Neural progenitor cell (in vitro differentiated cells): ENCODE measurements around the gene PLA2G6. TPM values are rescaled to one million over a fixed set of nuclear protein-coding genes. Genes with fewer than 3 reads are reported as not detected.
A peak's percentile ranks its signal among the peaks of the same experiment; 100 is the strongest.

Experiments used
- DNase-seq: peaks from one replicate; pipeline ENCODE4 v3.0.0-alpha.2; 2016; ENCODE audit warnings: low spot score
- H2AFZ ChIP-seq: fragments of 200-600 bp; sonication (generic); replicated peaks from 2 replicates; pipeline ENCODE4 v1.6.1; 2016; ENCODE audit warnings: antibody characterized with exemption
- H3F3A ChIP-seq: fragments of 200-600 bp; sonication (generic); 2 replicates; pipeline ENCODE4 v1.6.1; 2016; ENCODE audit warnings: antibody characterized with exemption, low read depth
- H3K27ac ChIP-seq: fragments of 200-600 bp; sonication (generic); 2 replicates; pipeline ENCODE4 v1.5.1; 2016; ENCODE audit warnings: mild to moderate bottlenecking
- H3K27me3 ChIP-seq: fragments of 200-600 bp; sonication (generic); 2 replicates; pipeline ENCODE4 v1.6.1; 2016; ENCODE audit warnings: mild to moderate bottlenecking, moderate library complexity
- H3K36me3 ChIP-seq: fragments of 200-600 bp; sonication (generic); 2 replicates; pipeline ENCODE4 v1.5.1; 2016
- H3K4me1 ChIP-seq: fragments of 200-600 bp; sonication (generic); 2 replicates; pipeline ENCODE4 v1.6.1; 2016; ENCODE audit warnings: mixed run types
- H3K4me2 ChIP-seq: fragments of 200-600 bp; sonication (generic); 2 replicates; pipeline ENCODE4 v1.6.1; 2016
- H3K4me3 ChIP-seq: fragments of 200-600 bp; sonication (generic); 2 replicates; pipeline ENCODE4 v1.5.1; 2016
- H3K79me2 ChIP-seq: fragments of 200-600 bp; sonication (generic); 2 replicates; pipeline ENCODE4 v1.6.1; 2016; ENCODE audit warnings: low read depth
- H3K9ac ChIP-seq: fragments of 200-600 bp; sonication (generic); 2 replicates; pipeline ENCODE4 v1.6.1; 2016
- H3K9me3 ChIP-seq: fragments of 200-600 bp; sonication (generic); 2 replicates; pipeline ENCODE4 v1.5.1; 2016; ENCODE audit warnings: low read depth
- H4K20me1 ChIP-seq: fragments of 200-600 bp; sonication (generic); 2 replicates; pipeline ENCODE4 v1.6.1; 2016; ENCODE audit warnings: low read depth
- H3K27ac Mint-ChIP-seq: 3 replicates; pipeline ENCODE4 v1.8.0; 2021; ENCODE audit warnings: mixed read lengths
- H3K27me3 Mint-ChIP-seq: 2 replicates; pipeline ENCODE4 v1.8.0; 2022; ENCODE audit warnings: low read depth, mild to moderate bottlenecking, inconsistent platforms, moderate library complexity, mixed read lengths; ENCODE audit not compliant: insufficient read depth
- H3K36me3 Mint-ChIP-seq: 3 replicates; pipeline ENCODE4 v1.8.0; 2021; ENCODE audit warnings: mixed read lengths
- H3K4me1 Mint-ChIP-seq: 3 replicates; pipeline ENCODE4 v1.8.0; 2021; ENCODE audit warnings: mixed read lengths
- H3K4me3 Mint-ChIP-seq: 3 replicates; pipeline ENCODE4 v1.8.0; 2021; ENCODE audit warnings: mild to moderate bottlenecking, moderate library complexity, mixed read lengths
- H3K9me3 Mint-ChIP-seq: 3 replicates; pipeline ENCODE4 v1.8.0; 2020; ENCODE audit warnings: mixed read lengths
- CTCF ChIP-seq: fragments of 200-600 bp; sonication (generic); IDR thresholded peaks from 2 replicates; pipeline ENCODE4 v1.5.1; 2017; ENCODE audit warnings: antibody characterized with exemption, mild to moderate bottlenecking
- EZH2 ChIP-seq: fragments of 200-600 bp; sonication (generic); IDR thresholded peaks from 2 replicates; pipeline ENCODE4 v1.6.1; 2017; ENCODE audit warnings: antibody characterized with exemption, mild to moderate bottlenecking, moderate library complexity
- EZH2phosphoT487 ChIP-seq: fragments of 200-600 bp; sonication (generic); IDR thresholded peaks from 2 replicates; pipeline ENCODE4 v1.6.1; 2017; ENCODE audit warnings: antibody characterized with exemption
- total RNA-seq: library from RNA; depleted of rRNA; stranded (reverse); fragments of >200 nt; gene quantifications from 2 replicates; pipeline ENCODE4 v1.2.3, GENCODE V29; 2015; ENCODE audit warnings: low replicate concordance

The PLA2G6 gene
- total RNA-seq, 1 donor from 2014 or later, result 20.1 TPM

DNA sequence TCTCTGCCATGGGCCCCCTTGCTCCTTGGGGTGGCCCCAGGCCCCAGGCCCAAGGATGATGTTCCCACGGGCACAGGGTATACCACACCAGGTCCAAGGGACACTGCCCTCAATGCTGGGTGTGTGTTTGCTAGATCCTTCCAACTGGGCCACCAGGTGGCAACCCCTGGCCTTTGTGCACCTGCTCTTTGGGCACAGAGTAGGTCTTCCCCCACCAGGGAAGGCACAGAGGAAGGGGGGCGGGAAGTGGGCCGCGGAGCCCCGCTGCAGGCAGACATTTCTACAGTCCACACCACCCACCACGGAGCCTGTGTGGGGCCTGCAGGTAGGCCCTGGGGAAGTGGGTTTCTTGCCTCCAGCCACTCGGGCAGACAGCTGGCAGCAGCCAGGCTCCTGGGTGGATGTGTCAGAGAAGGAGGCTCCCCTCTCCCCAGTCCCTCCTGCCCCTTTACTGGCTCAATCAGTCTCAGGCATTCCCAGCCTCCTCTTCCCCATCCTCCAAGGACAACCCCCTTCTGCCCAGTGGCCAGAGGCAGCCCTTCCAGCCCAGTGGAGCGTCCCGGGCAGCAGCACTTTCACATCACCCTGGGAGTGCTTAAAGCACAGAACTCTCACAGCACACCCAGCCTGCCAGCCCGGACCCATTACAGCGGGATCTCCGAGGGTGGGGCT, 41.8 kb upstream of the PLA2G6 start:
- no peak overlapping the region for H3K27ac Mint-ChIP-seq
- Histone ChIP-seq H3K9me3 (no peaks in the 10 kb centered on the region), H3F3A (no peaks in the 10 kb centered on the region), H3K79me2 (no peaks in the 10 kb centered on the region), H3K27ac (no peak overlapping the region), H3K27me3 (no peaks in the 10 kb centered on the region), H3K4me3 (no peak overlapping the region), H3K4me2 (no peak overlapping the region), H3K9ac (no peak overlapping the region), H3K36me3 (no peaks in the 10 kb centered on the region), H3K4me1 (peaks cover 7% of the 10 kb centered on the region), H4K20me1 (no peaks in the 10 kb centered on the region), H2AFZ (no peak overlapping the region)
- DNase-seq, result no peak
- TF ChIP-seq EZH2phosphoT487 (no peak), EZH2 (no peak), CTCF (no peak)
- H3K36me3 Mint-ChIP-seq, result peaks cover 6% of the 10 kb centered on the region
- no peak overlapping the region for H3K4me3 Mint-ChIP-seq
- peaks cover 8% of the 10 kb centered on the region for H3K4me1 Mint-ChIP-seq
- peaks cover 9% of the 10 kb centered on the region for H3K27me3 Mint-ChIP-seq
- H3K9me3 Mint-ChIP-seq, result no peaks in the 10 kb centered on the region

- H2AFZ ChIP-seq, result no peak overlapping the region
- Mint-ChIP-seq H3K27me3 (peaks cover 9% of the 10 kb centered on the region), H3K4me1 (peaks cover 15% of the 10 kb centered on the region), H3K27ac (no peak overlapping the region), H3K9me3 (no peaks in the 10 kb centered on the region), H3K36me3 (peaks cover 7% of the 10 kb centered on the region), H3K4me3 (no peak overlapping the region)
- H3K36me3 ChIP-seq, result no peaks in the 10 kb centered on the region
- H3K4me1 ChIP-seq, result peaks cover 4% of the 10 kb centered on the region
- TF ChIP-seq CTCF, result no peak
- TF ChIP-seq EZH2, result no peak
- TF ChIP-seq EZH2phosphoT487, result no peak
- no peak overlapping the region for H3K27ac ChIP-seq
- no peaks in the 10 kb centered on the region for H4K20me1 ChIP-seq
- no peaks in the 10 kb centered on the region for H3F3A ChIP-seq
- no peak for DNase-seq
- H3K79me2 ChIP-seq, result no peaks in the 10 kb centered on the region
- no peaks in the 10 kb centered on the region for H3K9me3 ChIP-seq
- no peak overlapping the region for H3K4me2 ChIP-seq
- no peaks in the 10 kb centered on the region for H3K27me3 ChIP-seq
- H3K9ac ChIP-seq, result no peak overlapping the region
- no peak overlapping the region for H3K4me3 ChIP-seq
Observed at GRCh38 chr22:38222797-38223119, 41.1 kb upstream of the PLA2G6 start.

DNA sequence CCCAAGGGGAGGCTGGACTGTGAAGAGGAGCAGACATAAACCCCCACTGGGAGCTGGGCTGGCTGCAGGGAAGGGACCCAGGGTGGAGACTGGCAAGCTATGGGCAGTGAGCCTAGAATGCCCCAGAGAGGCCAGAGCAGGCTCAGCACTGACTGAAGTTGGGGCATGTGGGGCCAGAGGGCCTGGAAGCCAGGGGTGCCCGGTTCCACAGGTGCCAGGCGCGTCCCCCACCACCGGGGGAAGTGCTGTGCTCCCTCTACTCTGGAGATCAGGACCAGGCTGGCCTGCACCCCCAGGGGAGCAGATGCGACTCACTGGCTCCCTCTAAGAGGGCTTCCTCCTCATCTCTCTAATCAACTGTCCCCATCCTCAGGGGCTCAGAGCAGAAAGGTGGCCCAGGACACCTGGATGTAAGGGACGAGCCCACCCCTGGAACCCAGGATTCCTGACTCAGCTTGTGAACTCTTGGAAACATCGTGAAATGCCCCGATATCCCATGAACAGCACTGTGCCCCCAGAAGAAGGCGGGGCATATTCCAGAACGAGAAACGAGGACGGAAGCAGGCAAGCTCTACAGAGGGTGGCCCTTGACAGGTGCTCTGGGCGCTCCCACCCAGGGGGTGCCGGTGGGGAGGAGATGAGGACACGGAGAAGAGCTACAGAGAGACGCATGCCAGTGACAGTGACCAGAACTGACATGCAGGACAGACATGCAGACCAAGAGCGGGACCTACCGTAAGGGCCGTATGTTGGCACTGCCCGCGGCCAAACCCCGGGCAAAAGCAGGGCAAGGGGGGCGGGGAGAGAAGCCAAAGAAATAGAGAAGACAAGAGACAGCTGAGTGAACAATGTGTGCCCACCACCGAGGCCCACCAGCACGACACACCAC, 40.5 kb upstream of the PLA2G6 start:
- Histone ChIP-seq H3K79me2 (no peaks in the 10 kb centered on the region), H3K36me3 (no peaks in the 10 kb centered on the region), H3K4me2 (no peak overlapping the region), H3K27me3 (no peaks in the 10 kb centered on the region), H3K9me3 (no peaks in the 10 kb centered on the region), H3K4me3 (no peak overlapping the region), H3K4me1 (peaks cover 4% of the 10 kb centered on the region), H2AFZ (no peak overlapping the region), H3K9ac (no peak overlapping the region), H3K27ac (no peak overlapping the region), H3F3A (no peaks in the 10 kb centered on the region), H4K20me1 (no peaks in the 10 kb centered on the region)
- Mint-ChIP-seq H3K4me1 (peaks cover 15% of the 10 kb centered on the region), H3K4me3 (no peak overlapping the region), H3K27me3 (peaks cover 9% of the 10 kb centered on the region), H3K9me3 (no peaks in the 10 kb centered on the region), H3K36me3 (peaks cover 7% of the 10 kb centered on the region), H3K27ac (no peak overlapping the region)
- TF ChIP-seq EZH2phosphoT487 (no peak), CTCF (no peak), EZH2 (no peak)
- peak; percentile 16 for DNase-seq
